Activated CD4-positive, alpha-beta T cell treated with anti-CD3 and anti-CD28 coated beads, Interleukin-2, amount 50 U/mL, for 48 hours (primary cell): Measurements from ENCODE around the gene CYYR1.

Source experiments
- DNase-seq, 2 experiments: peaks; one replicate each; pipeline ENCODE4 v3.0.0-alpha.2; 2020

The CYYR1 gene

DNA sequence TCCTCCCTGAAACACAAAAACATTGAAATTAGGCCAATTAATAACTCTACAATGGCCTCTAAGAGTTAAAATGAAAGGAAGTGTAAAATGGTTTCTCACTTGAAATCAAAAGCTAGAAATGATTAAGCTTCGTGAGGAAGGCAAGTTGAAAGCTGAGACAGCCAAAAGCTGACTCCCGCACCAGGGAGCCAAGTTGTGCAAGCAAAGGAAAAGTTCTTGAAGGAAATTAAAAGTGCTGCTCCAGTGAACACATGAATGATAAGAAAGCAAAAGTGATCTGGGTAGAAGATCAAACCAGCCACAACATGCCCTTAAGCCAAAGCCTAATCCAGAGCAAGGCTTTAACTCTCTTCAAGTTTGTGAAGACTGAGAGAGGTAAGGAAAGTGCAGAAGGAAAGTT, 22.8 kb downstream of the CYYR1 start:
- no peak for DNase-seq

DNA sequence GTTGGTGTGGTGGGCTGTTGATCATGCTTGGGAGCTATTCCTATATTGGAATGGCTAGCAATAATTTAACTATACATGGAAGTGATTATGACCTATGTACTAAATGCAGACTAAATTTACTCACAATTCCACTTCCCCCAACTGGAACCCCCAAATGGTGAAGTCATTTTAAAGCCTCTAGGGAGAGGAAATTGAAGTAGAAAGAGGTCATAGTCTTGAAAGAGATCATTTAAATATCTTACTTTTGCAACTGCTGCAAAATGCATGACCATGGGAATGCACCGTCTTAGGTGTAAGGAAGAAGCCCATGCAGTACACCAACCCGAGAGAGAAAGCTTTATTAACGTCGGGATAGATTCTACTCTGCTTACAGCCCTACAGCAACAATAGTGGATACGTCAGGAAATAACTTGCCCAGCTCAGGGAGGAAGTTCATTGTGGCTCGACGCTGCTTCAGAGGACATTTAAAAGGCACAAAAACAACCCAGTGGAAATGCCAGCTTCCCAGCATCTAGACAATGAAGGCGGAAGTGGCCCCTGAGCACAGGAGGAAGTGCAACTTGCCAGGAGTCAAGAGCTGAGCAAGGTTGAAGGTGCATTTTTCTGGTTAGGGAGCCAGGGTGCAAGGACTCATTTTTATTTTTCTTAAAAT, 26.5 kb downstream of the CYYR1 start:
- no peak for DNase-seq

DNA sequence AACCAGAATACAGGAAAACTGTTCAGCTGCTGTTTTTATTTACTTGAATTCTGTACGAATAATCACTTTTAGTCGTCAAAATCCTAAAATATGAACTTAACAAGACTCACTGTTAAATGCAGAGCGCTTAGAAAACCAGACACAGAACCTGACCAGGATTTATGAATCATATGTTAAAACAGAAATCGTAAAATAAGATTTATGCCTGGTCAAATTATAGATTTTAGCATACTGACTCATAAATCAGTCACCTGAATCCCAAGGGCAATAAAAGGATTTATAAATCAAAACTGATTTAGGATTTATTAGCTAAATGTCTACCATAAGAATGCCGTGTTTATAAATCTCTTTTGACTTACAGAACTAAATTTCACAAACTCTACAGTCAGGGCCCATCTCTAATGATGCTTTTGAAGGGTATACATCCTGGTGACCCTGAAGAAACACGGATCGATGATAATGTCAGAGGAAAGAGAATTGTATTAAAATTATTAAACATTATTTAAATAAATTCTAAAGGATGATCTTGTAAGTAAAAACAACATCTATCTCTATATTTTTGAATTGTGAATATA, 28.8 kb downstream of the CYYR1 start:
- no peak for DNase-seq

DNA sequence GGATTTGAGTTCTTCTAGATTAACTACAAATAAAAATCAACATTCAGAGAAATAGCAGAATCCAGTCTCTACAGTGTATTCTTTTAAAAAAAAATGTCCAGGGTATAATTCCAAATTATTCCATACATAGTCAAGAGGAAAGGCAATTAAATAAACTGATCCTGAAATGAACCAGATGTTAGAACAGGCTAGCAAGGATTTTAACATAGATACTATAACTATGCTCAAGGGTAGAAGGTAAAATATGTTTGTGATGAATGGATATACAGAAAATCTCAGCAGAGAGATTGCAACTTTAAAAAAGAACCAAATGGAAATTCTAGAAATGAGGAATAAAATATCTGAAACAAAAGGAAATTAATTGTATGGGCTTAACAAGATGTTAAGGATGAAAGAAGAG, 32.4 kb downstream of the CYYR1 start:
- no peak for DNase-seq

DNA sequence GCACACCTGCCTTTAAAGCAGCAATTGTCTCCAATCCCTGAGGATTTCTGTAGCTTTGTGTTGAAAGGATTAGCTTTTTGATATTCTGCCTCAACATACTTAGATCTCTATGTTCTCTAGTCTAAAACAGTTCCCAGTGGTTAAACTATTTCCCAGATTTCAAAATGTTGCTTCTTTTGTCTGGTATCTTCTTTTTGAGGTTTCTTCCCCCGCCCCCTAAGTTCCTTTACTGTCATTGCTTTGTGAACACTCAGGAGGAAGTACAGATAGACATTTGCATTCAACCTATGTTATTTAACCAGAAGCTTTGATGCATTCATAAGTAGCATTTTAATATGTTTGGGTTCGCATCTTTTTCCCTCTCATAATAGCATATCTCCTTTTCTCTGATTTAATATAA, 33.5 kb downstream of the CYYR1 start:
- DNase-seq: no peak

DNA sequence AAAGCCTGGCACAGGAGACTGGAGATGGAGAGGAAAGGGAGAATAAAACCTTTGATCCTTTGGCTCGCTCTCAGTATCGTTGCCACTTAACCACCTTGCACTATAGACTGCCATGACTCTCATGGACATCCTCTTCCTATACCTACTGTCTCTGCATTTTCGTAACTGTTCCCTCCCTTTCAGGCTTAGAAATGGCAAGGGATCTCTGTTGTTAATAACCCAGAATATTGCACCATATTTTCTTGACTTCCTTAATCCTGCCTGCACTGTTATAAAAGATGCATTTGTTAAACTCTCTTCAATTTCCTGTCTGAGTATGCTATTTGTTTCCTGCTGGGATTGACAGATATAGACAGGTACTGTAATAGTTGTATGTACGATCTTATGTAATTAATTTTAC, 38.6 kb downstream of the CYYR1 start:
- no peak for DNase-seq

DNA sequence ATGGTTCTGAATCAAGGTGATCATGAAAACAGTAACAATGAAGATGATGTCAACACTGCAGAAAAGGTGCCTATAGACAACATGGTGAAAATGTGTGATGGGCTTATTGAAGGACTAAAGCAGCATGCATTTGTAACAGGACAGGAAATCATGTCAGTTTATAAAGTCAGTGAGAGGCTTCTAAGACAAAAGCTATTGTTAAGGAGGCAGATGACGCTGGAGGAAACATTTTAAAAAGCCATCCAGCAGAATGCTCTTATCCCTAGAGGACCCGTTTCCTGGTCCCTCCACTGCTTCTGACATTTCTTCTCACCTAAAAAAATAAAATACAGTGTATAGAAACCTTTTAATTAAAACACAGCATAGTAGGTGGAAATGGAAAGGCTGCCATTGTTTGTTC, 40.9 kb downstream of the CYYR1 start:
- no peak for DNase-seq

DNA sequence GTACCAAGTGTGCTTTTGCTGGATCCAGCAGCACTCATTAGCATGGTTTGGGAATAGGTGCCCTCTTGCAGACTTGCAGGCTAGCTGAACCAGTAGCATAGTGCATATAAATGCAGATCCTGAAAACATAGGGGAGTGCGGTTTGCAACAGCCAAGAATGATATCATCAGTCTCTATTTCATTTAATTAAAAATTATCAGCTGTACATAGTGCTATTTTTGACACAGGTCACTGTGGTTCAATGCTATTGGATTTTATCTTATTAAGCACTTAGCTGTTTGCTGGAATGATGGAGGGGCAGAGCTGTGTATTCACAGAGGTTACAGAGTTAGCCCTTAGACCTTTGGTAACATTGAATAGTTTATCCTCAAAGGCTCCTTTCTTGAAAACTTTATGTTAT, 43.6 kb downstream of the CYYR1 start:
- DNase-seq: no peak

DNA sequence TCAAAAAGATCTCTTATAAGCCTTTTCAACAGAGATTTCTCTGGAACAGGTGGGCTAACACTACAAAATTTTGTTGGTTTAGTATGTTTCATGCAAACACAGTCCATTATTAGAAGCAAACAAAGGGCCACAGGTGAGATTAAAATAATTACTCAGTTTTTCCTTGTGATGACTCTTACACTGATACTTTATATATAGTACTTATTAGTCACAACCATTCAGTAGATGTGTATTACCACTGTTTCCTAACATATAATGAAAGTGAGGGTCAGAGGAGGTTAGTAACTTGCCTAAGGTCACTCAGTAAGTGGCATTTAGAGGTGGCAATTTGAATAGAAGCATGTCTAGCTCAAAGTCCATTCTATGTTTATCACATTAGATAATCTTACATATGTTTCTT, 44.2 kb downstream of the CYYR1 start:
- DNase-seq: no peak

DNA sequence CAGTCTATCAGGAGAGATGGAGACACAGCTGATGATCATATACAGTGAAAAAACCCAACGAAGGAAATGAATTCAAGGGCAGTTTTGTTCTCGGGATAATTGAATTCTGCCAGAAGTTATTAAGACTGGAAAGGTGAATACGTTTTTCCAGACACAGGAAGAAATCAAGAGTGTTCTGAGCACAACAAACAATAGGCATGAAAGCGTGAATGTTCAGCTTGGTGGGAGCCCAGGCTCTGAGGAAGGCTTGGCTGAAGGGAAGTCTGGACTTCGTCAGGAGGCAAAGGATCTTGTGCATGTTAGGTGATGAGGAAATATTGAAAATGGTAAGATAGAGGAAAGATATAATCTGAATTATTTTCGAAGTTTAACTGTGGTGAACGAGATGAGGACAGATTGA, 50.4 kb downstream of the CYYR1 start:
- no peak for DNase-seq

DNA sequence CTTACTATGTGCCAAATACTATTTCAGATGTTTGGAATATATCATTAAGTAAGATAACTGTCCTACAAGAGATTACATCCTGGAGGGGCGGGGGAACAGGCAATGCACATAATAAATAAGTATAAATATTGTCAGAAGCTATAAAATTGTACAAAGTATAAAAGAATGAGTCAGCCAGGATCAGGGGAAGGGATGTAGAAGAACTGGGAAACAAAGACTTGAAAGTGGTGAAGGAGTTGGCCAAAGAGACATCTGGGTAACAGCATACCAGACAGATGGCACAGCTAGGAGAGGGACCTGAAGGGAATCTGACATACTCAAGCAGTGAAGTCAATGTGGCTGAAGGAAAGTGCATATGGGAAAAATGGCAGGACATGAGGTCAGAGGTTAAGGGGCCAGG, 53.9 kb downstream of the CYYR1 start:
- no peak for DNase-seq

DNA sequence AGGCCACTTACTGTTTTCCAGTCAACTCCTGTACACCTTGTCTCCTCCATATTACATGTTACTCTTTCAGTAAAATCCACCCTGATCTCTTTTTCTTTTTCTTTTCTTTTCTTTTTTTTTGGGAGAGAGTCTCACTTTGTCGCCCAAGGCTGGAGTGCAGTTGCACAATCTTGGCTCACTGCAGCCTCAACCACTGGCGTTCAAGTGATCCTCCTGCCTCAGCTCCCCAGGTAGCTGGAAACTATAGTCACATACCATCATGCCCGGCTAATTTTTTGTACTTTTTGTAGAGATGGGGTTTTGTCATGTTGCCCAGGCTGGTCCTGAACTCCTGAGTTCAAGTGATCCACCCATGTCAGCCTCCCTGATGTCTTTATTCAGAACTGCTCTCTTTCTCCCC, 57.8 kb downstream of the CYYR1 start:
- DNase-seq: no peak

DNA sequence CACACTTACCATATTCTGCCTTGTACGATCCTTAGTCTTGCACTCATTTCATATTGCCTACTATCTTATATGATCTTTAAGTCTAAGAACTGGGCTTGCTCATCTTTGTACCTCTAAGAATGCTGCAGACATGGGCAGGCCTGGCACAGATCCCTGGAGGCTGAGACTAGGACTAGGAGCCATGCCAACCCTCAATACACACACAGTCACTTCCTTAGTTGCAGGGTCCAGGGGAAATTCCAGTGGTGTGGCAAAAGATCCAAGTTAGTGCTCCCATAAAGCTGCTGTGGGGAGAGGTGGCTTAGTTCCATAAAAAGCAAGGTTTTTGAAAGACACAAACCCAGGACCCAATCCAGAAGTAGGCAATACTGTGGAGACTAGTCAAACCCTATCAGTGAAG, 59.9 kb downstream of the CYYR1 start:
- DNase-seq: no peak

DNA sequence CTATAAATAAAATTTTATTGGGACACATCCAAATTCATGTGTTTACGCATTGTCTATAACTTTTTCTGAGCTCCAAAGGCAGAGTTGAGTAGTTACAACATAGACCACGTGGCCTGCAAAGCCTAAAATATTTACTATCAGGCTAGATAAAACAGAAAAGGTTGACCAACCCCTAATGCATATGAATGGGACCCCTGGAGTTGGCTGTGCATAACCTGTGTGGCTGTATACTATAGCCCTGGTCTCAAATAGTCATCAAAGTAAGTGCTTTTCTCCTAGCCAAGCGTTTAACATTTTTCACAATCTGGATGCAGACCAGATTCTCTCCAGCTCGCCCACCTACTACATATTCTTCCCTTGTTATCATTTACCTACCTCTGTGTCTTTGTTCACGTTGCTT, 60.4 kb downstream of the CYYR1 start:
- DNase-seq: no peak

DNA sequence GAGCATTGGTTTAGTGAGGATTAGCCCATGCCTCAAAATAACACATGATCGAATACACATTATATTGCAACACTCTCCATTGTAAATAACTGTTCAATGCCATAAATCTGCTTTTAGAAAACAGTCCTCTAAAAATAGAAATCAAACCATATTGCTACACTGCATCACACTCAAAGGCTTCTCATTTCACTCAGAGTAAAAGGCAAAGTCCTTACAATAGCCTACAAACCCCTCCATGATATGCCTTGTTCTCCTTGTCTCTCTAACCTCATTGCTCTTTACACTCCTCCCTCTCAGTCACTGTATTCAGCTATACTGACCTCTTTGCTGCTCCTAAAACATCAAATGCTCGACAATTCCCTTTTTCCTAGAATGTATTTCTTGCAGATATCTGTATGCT, 64.2 kb downstream of the CYYR1 start:
- DNase-seq: no peak

DNA sequence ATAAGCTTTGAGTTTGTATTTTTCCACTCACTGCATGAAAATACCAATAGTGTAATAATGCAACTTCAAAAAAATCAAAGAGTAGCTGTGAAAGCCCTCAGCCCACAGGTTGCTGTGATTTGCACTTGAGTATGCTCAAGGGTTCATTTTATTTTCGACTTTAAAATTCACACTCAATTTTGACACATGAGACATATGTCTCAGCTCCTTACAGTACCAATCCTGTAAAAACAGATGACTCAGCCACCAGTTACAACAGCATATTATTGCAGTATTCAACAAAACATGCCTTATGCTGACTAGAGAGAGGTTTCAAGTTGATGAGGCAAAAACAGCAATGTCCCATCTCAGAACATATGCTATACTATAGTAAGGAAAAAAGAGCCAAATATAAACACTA, 66.1 kb downstream of the CYYR1 start:
- no peak for DNase-seq

DNA sequence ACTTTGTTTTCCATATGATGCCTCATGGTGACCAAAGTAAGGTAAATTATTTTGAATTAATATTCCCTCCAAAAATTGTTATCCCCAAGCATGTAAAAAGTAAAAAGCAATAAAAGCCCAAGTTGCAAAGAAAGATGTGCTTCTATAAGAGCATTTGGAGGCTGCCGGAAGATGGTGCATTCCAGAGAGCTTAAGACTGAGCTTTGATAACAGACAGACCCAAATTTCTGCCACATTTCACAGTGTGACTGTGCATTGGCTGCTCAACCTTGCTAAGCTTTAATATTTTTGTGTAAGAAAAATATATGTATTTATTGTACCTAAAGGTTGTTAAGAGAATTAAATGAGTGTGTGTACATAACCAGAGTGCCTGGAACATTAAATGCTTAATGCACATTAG, 67.9 kb downstream of the CYYR1 start:
- DNase-seq: no peak

DNA sequence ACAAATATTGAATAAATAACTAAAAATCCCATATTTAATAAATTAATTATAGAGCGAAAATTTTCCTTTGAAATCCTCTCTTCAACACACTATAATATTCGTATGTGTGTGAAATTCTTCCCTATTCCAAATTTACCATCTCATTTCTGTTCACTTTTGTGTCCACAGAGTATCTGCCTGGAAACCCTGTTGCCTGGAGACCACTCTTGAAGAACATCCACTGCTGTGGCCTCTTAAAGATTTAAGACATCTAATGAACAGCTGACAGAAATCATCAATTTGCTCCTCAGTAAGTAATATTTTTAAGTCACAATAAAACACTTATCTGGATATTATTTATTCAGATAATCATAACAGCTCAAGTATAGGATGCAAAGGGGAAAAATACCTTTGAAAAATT, 69.7 kb downstream of the CYYR1 start:
- DNase-seq: no peak

DNA sequence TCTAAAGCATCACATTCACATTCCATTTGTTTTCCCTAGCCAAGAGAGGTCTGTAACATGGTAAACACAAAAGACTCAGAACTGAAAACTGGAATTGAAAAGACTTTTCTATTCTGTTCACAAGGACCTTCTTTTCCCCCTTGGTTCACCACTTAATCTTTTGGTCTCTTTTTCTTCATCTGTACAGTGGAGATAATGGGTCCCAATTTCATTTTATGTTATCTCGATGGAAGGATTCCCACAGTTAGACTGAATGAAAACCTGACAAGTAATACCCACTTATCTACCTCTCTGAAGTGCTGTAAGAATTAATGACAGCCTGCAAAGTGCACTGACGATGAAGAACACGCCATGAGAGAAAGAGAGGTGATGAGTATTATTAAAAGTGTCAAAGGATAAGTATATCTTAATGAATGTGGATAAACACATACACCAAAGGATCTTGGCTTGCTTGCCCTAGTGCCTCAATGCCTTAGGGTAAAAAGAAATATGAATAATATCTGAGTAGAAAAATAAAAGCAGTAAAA, 71.5 kb downstream of the CYYR1 start:
- DNase-seq: no peak

DNA sequence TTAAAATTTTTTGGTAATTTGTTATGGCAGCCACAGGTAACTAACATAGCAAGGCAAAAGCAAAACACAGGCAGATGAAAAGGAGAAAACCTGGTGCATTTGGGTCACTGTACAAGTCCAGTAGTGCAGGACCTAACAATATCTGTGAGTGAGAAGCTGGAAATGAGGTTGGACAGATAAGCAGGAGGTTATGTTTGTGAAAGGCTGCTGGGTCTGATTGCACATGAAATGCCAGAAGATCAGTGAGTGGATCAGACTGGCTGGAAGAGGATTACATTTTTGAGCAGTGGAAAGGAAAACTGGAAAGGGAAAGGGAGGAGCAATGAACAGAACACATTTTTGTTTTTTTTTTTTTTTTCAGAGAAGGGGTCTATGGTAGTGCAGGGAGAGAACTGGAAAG, 73.6 kb downstream of the CYYR1 start:
- no peak for DNase-seq

DNA sequence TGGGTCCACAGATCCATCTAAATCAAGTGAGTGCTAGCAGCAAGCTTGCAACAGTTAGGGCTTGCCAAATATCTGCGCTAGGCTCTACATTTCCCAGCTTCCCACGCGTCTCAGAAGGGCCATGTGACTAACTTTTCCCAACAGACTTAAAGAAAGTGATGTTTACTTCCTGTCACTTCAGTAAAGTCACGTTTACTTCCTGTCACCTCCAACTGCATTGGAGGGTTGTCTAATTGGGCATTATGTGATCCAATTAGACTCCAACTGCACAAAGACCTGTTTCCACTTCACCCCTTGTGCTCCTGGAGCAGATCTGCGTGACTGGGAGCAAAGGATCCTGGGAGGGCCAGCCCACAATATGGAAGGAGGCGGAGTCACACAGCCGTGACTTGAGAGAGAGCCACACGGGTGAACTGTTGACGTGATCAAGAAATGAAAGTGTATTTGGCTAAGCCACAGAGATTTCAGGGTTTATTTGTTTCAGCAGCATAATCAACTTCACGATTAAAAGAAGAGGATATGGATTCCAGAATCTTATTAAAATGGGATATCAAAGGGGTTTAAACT, 77.7 kb downstream of the CYYR1 start:
- no peak for DNase-seq

DNA sequence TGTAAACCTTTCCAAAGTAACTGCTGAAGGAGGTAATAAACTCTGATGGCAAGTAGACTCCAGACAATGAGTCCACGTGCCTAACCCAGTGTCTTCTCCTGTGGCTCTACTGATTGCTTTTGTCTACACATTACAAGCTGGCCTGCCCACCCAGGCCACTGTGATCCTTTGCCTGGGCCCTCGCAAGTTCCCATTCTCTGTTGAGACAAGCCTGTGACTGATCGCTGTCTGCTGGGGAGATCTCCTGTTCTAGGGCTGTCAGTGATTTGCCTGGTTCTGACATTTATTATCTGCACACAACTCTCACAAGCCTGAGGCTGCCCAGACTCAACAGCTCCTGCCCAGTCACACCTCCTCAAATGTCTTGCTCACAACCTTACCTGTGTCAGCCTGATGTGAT, 81.4 kb downstream of the CYYR1 start:
- no peak for DNase-seq

DNA sequence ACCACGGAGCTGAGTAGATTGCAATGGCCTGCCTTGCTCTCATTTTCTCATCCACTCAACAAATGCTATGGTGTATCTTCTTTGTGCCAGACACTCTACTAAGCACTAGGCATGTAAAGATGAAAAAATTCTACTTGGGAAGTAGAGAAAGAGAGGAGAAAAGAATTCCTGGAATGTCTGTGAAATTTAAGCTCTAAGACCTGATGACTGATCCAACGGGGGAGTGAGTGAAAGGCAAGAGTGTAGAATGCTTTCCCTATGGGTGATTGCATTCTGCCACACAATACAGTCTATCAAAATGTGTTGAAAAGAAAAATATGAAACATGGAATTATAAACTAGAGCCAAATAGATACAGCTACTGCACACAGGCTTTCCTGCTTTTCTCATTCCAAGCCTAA, 82.3 kb downstream of the CYYR1 start:
- DNase-seq: no peak

DNA sequence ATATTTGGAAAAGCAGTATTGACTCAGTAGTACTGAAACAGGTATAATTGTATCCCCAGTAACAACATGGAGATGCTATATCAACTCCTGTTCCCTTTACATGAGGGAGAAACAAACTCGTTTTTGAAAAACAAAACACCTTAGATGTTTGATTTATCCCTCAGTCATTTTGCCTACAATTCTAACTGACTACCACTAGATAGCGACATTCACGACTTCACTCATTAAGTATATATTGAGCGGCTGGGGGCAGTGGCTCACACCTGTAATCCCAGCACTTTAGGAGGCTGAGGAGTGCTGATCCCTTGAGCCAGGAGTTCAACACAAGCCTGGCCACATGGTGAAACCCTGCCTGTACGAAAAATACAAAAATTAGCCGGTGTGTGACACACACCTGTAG, 83.3 kb downstream of the CYYR1 start:
- no peak for DNase-seq

DNA sequence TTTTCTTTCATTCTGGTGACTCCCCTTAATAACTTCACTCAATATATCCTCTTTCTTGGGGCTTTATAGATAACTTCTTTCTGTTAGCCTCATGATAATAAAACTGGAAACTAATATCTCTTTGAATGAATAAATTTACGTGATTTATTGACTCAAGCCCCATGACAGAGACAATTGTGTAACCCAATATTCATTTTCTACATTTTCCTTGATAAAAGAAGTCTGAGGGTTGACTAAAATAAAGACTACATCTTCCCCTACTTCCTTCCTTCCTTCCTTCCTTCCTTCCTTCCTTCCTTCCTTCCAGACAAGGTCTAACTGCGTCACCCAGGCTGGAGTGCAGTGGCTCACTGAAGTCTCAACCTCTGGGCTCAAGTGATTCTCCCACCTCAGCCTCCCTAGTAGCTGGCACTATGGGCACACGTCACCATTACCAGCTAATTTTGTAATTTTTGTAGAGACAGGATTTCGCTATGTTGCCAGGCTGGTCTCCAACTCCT, 85.1 kb downstream of the CYYR1 start:
- DNase-seq: no peak
